Heart right ventricle (tissue), 16 donors: Measurements from ENCODE around the gene AKR1C2. TPM values are rescaled to one million over a fixed set of nuclear protein-coding genes. Genes with fewer than 3 reads are reported as not detected.
A peak's percentile ranks its signal among the peaks of the same experiment; 100 is the strongest.
"Not testable (repeated sequence)": the region's sequence is repeated elsewhere in the genome, so short reads cannot be mapped to it uniquely, and the experiment has no call there.

ENCODE experiments used
- ATAC-seq, 8 donors: fragments of 200-7000 bp; cut with Tn5 transposase; one replicate each; pipeline ENCODE4 v1.9.1; 2020; ENCODE audit warnings: mild to moderate bottlenecking in 8 of 8, moderate library complexity in 8 of 8, moderate number of reproducible peaks in 1 of 8
- DNase-seq, 2 donors: peaks; one replicate each; pipeline ENCODE4 v3.0.0-alpha.2; 2020
- H3K27ac ChIP-seq, 10 donors: fragments of 200-600 bp; sonication (generic) in 2 of 10; one replicate each; pipeline versions ENCODE4 v1.5.0 to v1.8.0; 2020 to 2022; ENCODE audit warnings: mild to moderate bottlenecking in 3 of 10
- H3K27me3 ChIP-seq, 7 donors: fragments of 200-600 bp; one replicate each; pipeline ENCODE4 v1.8.0; 2021 to 2022; ENCODE audit warnings: mild to moderate bottlenecking in 2 of 7
- H3K36me3 ChIP-seq, 9 donors: fragments of 200-600 bp; sonication (generic) in 1 of 9; one replicate each; pipeline versions ENCODE4 v1.5.0 to v1.8.0; 2020 to 2022; ENCODE audit warnings: mild to moderate bottlenecking in 2 of 9
- H3K4me1 ChIP-seq, 9 donors: fragments of 200-600 bp; sonication (generic) in 1 of 9; one replicate each; pipeline versions ENCODE4 v1.5.0 to v1.8.0; 2020 to 2022; ENCODE audit warnings: mild to moderate bottlenecking in 4 of 9
- H3K4me3 ChIP-seq, 10 donors: fragments of 200-600 bp; sonication (generic) in 2 of 10; one replicate each; pipeline versions ENCODE4 v1.5.0 to v1.8.0; 2020 to 2022; ENCODE audit warnings: mild to moderate bottlenecking in 7 of 10, moderate library complexity in 2 of 10
- H3K9me3 ChIP-seq, 11 donors: fragments of 200-600 bp in 10 of 11; sonication (generic) in 2 of 11; one replicate each; pipeline versions ENCODE4 v1.5.0 to v1.8.0; 2013 to 2022; ENCODE audit warnings: mild to moderate bottlenecking in 2 of 11, control low read depth in 1 of 11, moderate library complexity in 1 of 11
- CTCF ChIP-seq, 9 donors: fragments of 200-600 bp; sonication (generic) in 2 of 9; IDR thresholded peaks; one replicate each; pipeline versions ENCODE4 v1.5.0 to v1.8.0; 2021 to 2022; ENCODE audit warnings: antibody characterized with exemption in 9 of 9, mild to moderate bottlenecking in 5 of 9, moderate library complexity in 1 of 9
- WGBS, 2 donors: extraction: QIAGEN DNeasy Blood & Tissue Kit; methylation state at CpG; one replicate each; pipeline ENCODE4 v1.1.7; 2013; ENCODE audit warnings: inconsistent platforms in 1 of 2; 5-methylcytosine and 5-hydroxymethylcytosine counted together
- intact Hi-C, 10 donors: fragments of 100-400 bp; cut with DNase I; formaldehyde crosslinking; loops; one replicate each; pipeline versions ENCODE4 v1.11.1 to v1.14.2; 2022
- polyA plus RNA-seq, 2 donors: library from polyadenylated mRNA; stranded (reverse); fragments of 200-250 nt; gene quantifications; one replicate each; pipeline ENCODE4 v1.2.3, GENCODE V29; 2013
- total RNA-seq, 10 donors: library from RNA; stranded (reverse); fragmentation: NEBNext Ultra II Directional in 3 of 10; extraction: Animal tissue kit (Norgen Biotek cat#: 25700) in 3 of 10; gene quantifications; one replicate each; pipeline versions ENCODE4 v1.2.1 to v1.2.4, GENCODE V29; 2021 to 2023
- donor health status: Arrhythmogenic right ventricular cardiomyopathy.
- donor health status: ischemic (EF 13 %, LVEDD 7.1; RV severe dilation, severe dysfunction).
- donor health status: healthy with polysubstance abuse.
- donor health status: DM: no; HTN: yes; CAD: no.
- donor health status: DM: no; HTN: no; CAD: no.
- donor health status: ischemic (EF 25% LVEDD 6.9; RV normal size, moderate dysfunction).
- donor health status: ischemic (EF 25% LVEDD 5.7; RV mildly dilated, moderate dysfunction).
- donor health status: healthy.
- donor health status: DM: yes; HTN: yes; CAD: no.
- donor health status: Ischemic cardiomyopathy.
- donor health status: ischemic (EF 35%, LVEDD 5.7; RV mildly dilated, moderate dysfunction).
- donor health status: nonischemic (EF 11% LVEDD 7.7; RV severe dilation, severe dysfunction).
- donor health status: DM: yes; HTN: yes; CAD: no.
- donor health status: PGD.
- donor health status: ischemic (EF 29% LVEDD 5.4; RV normal size, mild dysfunction).
- donor health status: nonischemic (EF 23%, LVEDD 6.1; RV moderate dilation, normal function).

The AKR1C2 gene
- total and polyA plus RNA-seq, 12 donors = 4.5 to 44.4 (median 20.5) TPM

GRCh38 chr10:5036511-5036910 lies 32.9 kb upstream of the AKR1C2 start:
- WGBS, 2 donors = 59 to 65% methylated on average over 2 of the region's 2 CpGs
- H3K4me1 ChIP-seq = peaks cover 0 to 9% (median 0%) of the 10 kb centered on the region in 9 donors
- TF ChIP-seq CTCF (IDR thresholded peaks at IDR 0.05) = no peak
- H3K36me3 ChIP-seq = no peaks in the 10 kb centered on the region
- ATAC-seq (no peak), DNase-seq (no peak)
- intact Hi-C loops = no loop called here
- H3K27ac ChIP-seq = no peak overlapping the region
- no peaks in the 10 kb centered on the region for H3K27me3 ChIP-seq
- peaks cover 0 to 53% (median 23%) of the 10 kb centered on the region in 11 donors for H3K9me3 ChIP-seq
- H3K4me3 ChIP-seq = no peak overlapping the region

GRCh38 chr10:5035356-5035755 lies 31.7 kb upstream of the AKR1C2 start:
- Histone ChIP-seq H3K27ac (no peak overlapping the region), H3K36me3 (no peaks in the 10 kb centered on the region), H3K4me1 (no peaks in the 10 kb centered on the region), H3K4me3 (no peak overlapping the region), H3K27me3 (no peaks in the 10 kb centered on the region), H3K9me3 (peaks cover 0 to 64% (median 29%) of the 10 kb centered on the region in 11 donors)
- no peak for ATAC-seq
- intact Hi-C loops = no loop called here
- 89 to 93% methylated on average over 10 of the region's 10 CpGs for WGBS, 2 donors
- DNase-seq = no peak
- no peak for TF ChIP-seq CTCF (IDR thresholded peaks at IDR 0.05)

- peaks cover 0 to 72% (median 29%) of the 10 kb centered on the region in 11 donors for H3K9me3 ChIP-seq
- no peak for TF ChIP-seq CTCF (IDR thresholded peaks at IDR 0.05)
- intact Hi-C loops = no loop called here
These were observed 30.9 kb upstream of the AKR1C2 start for GRCh38 chr10:5034588-5034987.

GRCh38 chr10:5033061-5033778 lies 29.6 kb upstream of the AKR1C2 start:
- no peak for TF ChIP-seq CTCF (IDR thresholded peaks at IDR 0.05)
- Histone ChIP-seq H3K9me3 (peaks cover 0 to 77% (median 29%) of the 10 kb centered on the region in 11 donors), H3K4me1 (no peaks in the 10 kb centered on the region), H3K4me3 (no peak overlapping the region), H3K36me3 (no peaks in the 10 kb centered on the region), H3K27ac (no peak overlapping the region), H3K27me3 (no peaks in the 10 kb centered on the region)
- ATAC-seq (peak in 2 of 8 donors; percentile 24 to 37), DNase-seq (no peak)
- 63 to 70% methylated on average over 2 of the region's 2 CpGs for WGBS, 2 donors
- intact Hi-C loops = no loop called here

More at GRCh38 chr10:5034588-5034987, 30.9 kb upstream of the AKR1C2 start:
- H3K27me3 ChIP-seq = no peaks in the 10 kb centered on the region
- no peak overlapping the region for H3K27ac ChIP-seq
- no peak for DNase-seq
- H3K36me3 ChIP-seq = no peaks in the 10 kb centered on the region
- ATAC-seq = no peak
- H3K4me1 ChIP-seq = no peaks in the 10 kb centered on the region
- no peak overlapping the region for H3K4me3 ChIP-seq

GRCh38 chr10:5032444-5032843 lies 28.8 kb upstream of the AKR1C2 start:
- H3K4me1 ChIP-seq, DNase-seq, H3K27ac ChIP-seq, H3K36me3 ChIP-seq, ATAC-seq, H3K4me3 ChIP-seq, intact Hi-C loops, H3K27me3 ChIP-seq: not testable (repeated sequence)
- H3K9me3 ChIP-seq = peaks cover 0 to 74% (median 27%) of the 10 kb centered on the region in 11 donors
- 91 to 92% methylated on average over 20 to 22 of the region's 22 CpGs for WGBS, 2 donors

GRCh38 chr10:5031588-5031987 lies 27.9 kb upstream of the AKR1C2 start:
- H3K36me3 ChIP-seq, H3K4me3 ChIP-seq, ATAC-seq, DNase-seq, H3K4me1 ChIP-seq, intact Hi-C loops, H3K27ac ChIP-seq, H3K27me3 ChIP-seq: not testable (repeated sequence)
- peaks cover 0 to 70% (median 25%) of the 10 kb centered on the region in 11 donors for H3K9me3 ChIP-seq
- 80 to 85% methylated on average over 4 of the region's 4 CpGs for WGBS, 2 donors
